Body of pancreas (tissue), 4 donors: Measurements from ENCODE around the gene DDX43. TPM values are rescaled to one million over a fixed set of nuclear protein-coding genes. Genes with fewer than 3 reads are reported as not detected.
"Not testable (repeated sequence)": the region's sequence is repeated elsewhere in the genome, so short reads cannot be mapped to it uniquely, and the experiment has no call there.

ENCODE experiments used
- ATAC-seq: fragments of 150-250 bp; one replicate; pipeline ENCODE4 v1.9.1; 2016
- DNase-seq, 4 donors: peaks; one replicate each; pipeline ENCODE4 v3.0.0-alpha.2; 2019
- H3K27ac ChIP-seq, 4 donors: fragments of 200-600 bp; sonication (generic); 1 replicate in 3 of 4; 2 replicates in 1 of 4; pipeline versions ENCODE4 v1.5.1 to v1.6.1; 2016 to 2019; ENCODE audit warnings: mild to moderate bottlenecking in 1 of 4, mixed read lengths in 1 of 4, moderate library complexity in 1 of 4
- H3K27me3 ChIP-seq, 2 donors: fragments of 200-600 bp; sonication (generic); one replicate each; pipeline ENCODE4 v1.6.0; 2016; ENCODE audit warnings: mild to moderate bottlenecking in 1 of 2
- H3K36me3 ChIP-seq, 2 donors: fragments of 200-600 bp; sonication (generic); replicated peaks in 1 of 2; 2 replicates each; pipeline ENCODE4 v1.5.1; 2016; ENCODE audit warnings: low read depth in 2 of 2; ENCODE audit not compliant: insufficient read depth in 1 of 2
- H3K4me1 ChIP-seq: fragments of 200-600 bp; sonication (generic); one replicate; pipeline ENCODE4 v1.6.0; 2016
- H3K4me3 ChIP-seq, 2 donors: fragments of 200-600 bp; sonication (generic); 1 replicate in 1 of 2; 2 replicates in 1 of 2; pipeline ENCODE4 v1.5.1; 2016 to 2019
- H3K9me3 ChIP-seq, 3 donors: fragments of 200-600 bp; sonication (generic); 1 replicate in 2 of 3; 2 replicates in 1 of 3; pipeline ENCODE4 v1.5.1; 2016
- CTCF ChIP-seq, 7 experiments: fragments of 450-650 bp in 4 of 7; fragments of 200-600 bp in 3 of 7; sonication (generic) in 3 of 7; IDR thresholded peaks; one replicate each; pipeline ENCODE4 v1.5.1; 2016 to 2019; ENCODE audit warnings: antibody characterized with exemption in 7 of 7
- POLR2A ChIP-seq, 3 donors: fragments of 450-650 bp; IDR thresholded peaks; one replicate each; pipeline ENCODE4 v1.6.1; 2016; ENCODE audit warnings: antibody characterized with exemption in 3 of 3, mild to moderate bottlenecking in 2 of 3
- WGBS, 2 donors: methylation state at CpG; one replicate each; pipeline ENCODE4 v1.1.5; 2017; 5-methylcytosine and 5-hydroxymethylcytosine counted together
- intact Hi-C: fragments of 100-400 bp; cut with DNase I; formaldehyde crosslinking; loops from one replicate; pipeline ENCODE4 v1.15.1; 2023
- total RNA-seq, 2 donors: library from RNA; depleted of rRNA; stranded (reverse); fragments of >200 nt; gene quantifications; one replicate each; pipeline ENCODE4 v1.1.0, GENCODE V29; 2016

Gene DDX43
- total RNA-seq, 2 donors from 2014 or later, result 0.26 to 3.0 TPM

GRCh38 chr6:73388433-73388799, 6.2 kb upstream of the DDX43 start:
- Histone ChIP-seq H3K4me3 (peak overlapping the region in 1 of 2 donors; percentile 24), H3K36me3 (no peaks in the 10 kb centered on the region), H3K4me1 (no peaks in the 10 kb centered on the region), H3K9me3 (no peaks in the 10 kb centered on the region), H3K27ac (peak overlapping the region in 2 of 4 donors; percentile 60 to 76), H3K27me3 (no peaks in the 10 kb centered on the region)
- TF ChIP-seq CTCF (IDR thresholded peaks at IDR 0.05) (no peak), POLR2A (IDR thresholded peaks at IDR 0.05) (no peak)
- WGBS, 2 donors, result 29 to 31% methylated on average over 4 of the region's 4 CpGs
- intact Hi-C loops, result no loop called here
- ATAC-seq (no peak), DNase-seq (no peak)

- ATAC-seq, result peak; percentile 83
- peak overlapping the region in 3 of 4 donors; percentile 49 to 76 (median 60) for H3K27ac ChIP-seq
- intact Hi-C loops, result no loop called here
These were observed 5.7 kb upstream of the DDX43 start for GRCh38 chr6:73388800-73389512.

GRCh38 chr6:73389854-73390253, 4.8 kb upstream of the DDX43 start:
- H3K27ac ChIP-seq, result no peak overlapping the region
- H3K4me1 ChIP-seq, result no peaks in the 10 kb centered on the region
- H3K36me3 ChIP-seq, result no peaks in the 10 kb centered on the region
- WGBS, 2 donors, result 61 to 68% methylated on average over 10 of the region's 10 CpGs
- intact Hi-C loops, result no loop called here
- ATAC-seq (no peak), DNase-seq (peak in 1 of 4 donors; percentile 7)
- TF ChIP-seq POLR2A (IDR thresholded peaks at IDR 0.05) (no peak), CTCF (IDR thresholded peaks at IDR 0.05) (no peak)
- no peaks in the 10 kb centered on the region for H3K9me3 ChIP-seq
- no peak overlapping the region for H3K4me3 ChIP-seq
- H3K27me3 ChIP-seq, result no peaks in the 10 kb centered on the region

More at GRCh38 chr6:73388800-73389512, 5.7 kb upstream of the DDX43 start:
- no peaks in the 10 kb centered on the region for H3K36me3 ChIP-seq
- peak; percentile 22 to 60 (median 44) for TF ChIP-seq POLR2A (IDR thresholded peaks at IDR 0.05)
- TF ChIP-seq CTCF (IDR thresholded peaks at IDR 0.05), result peak in 6 of 7 experiments; percentile 26 to 55 (median 48)
- DNase-seq, result peak; percentile 52 to 59 (median 56)
- no peaks in the 10 kb centered on the region for H3K27me3 ChIP-seq
- H3K4me1 ChIP-seq, result no peaks in the 10 kb centered on the region
- no peaks in the 10 kb centered on the region for H3K9me3 ChIP-seq
- peak overlapping the region in 1 of 2 donors; percentile 24 for H3K4me3 ChIP-seq
- 1 to 4% methylated on average over 10 to 37 of the region's 38 CpGs for WGBS, 2 donors

GRCh38 chr6:73391675-73392074, 3.0 kb upstream of the DDX43 start:
- Histone ChIP-seq H3K4me3 (no peak overlapping the region), H3K9me3 (no peaks in the 10 kb centered on the region), H3K27me3 (no peaks in the 10 kb centered on the region), H3K36me3 (no peaks in the 10 kb centered on the region), H3K27ac (no peak overlapping the region), H3K4me1 (no peaks in the 10 kb centered on the region)
- intact Hi-C loops, result no loop called here
- no peak for ATAC-seq
- no peak for TF ChIP-seq POLR2A (IDR thresholded peaks at IDR 0.05)
- TF ChIP-seq CTCF (IDR thresholded peaks at IDR 0.05), result no peak
- DNase-seq, result no peak
- 73 to 82% methylated on average over 2 of the region's 2 CpGs for WGBS, 2 donors

- H3K4me3 ChIP-seq, H3K9me3 ChIP-seq, intact Hi-C loops, H3K27ac ChIP-seq, H3K36me3 ChIP-seq, H3K4me1 ChIP-seq, ATAC-seq, H3K27me3 ChIP-seq: not testable (repeated sequence)
- 54 to 58% methylated on average over 4 of the region's 4 CpGs for WGBS, 2 donors
- DNase-seq, result peak in 1 of 4 donors; percentile 12
These were observed 2.4 kb upstream of the DDX43 start for GRCh38 chr6:73392188-73392587.
